ENCODE data around the gene PKIB.
"Not testable (repeated sequence)": the region's sequence is repeated elsewhere in the genome, so short reads cannot be mapped to it uniquely, and the experiment has no call there.

The PKIB gene

GRCh38 chr6:122609881-122610689 lies at the start of gene PKIB:
PKIB (plus strand) TSS chr6:122610405; CDS start chr6:122717795, 107,390 bp downstream.
- peak in 11 of 14 donors; percentile 12 to 85 (median 34) for DNase-seq

GRCh38 chr6:122563364-122564052 lies 46.7 kb upstream of the PKIB start:
- DNase-seq, result no peak

GRCh38 chr6:122564230-122564629 lies 46.0 kb upstream of the PKIB start:
- no peak for DNase-seq

- no peak for DNase-seq
These were observed 44.5 kb upstream of the PKIB start for GRCh38 chr6:122565708-122566107.

- no peak for DNase-seq
These were observed 43.2 kb upstream of the PKIB start for GRCh38 chr6:122567034-122567433.

GRCh38 chr6:122568350-122568749 lies 41.9 kb upstream of the PKIB start:
- no peak for DNase-seq

- DNase-seq, result no peak
These were observed 41.4 kb upstream of the PKIB start for GRCh38 chr6:122568797-122569221.

- DNase-seq, result no peak
These were observed 40.9 kb upstream of the PKIB start for GRCh38 chr6:122569230-122569771.

GRCh38 chr6:122571888-122572287 lies 38.3 kb upstream of the PKIB start:
- DNase-seq, result no peak

- DNase-seq, result no peak
These were observed 33.3 kb upstream of the PKIB start for GRCh38 chr6:122576888-122577287.

GRCh38 chr6:122578961-122579360 lies 31.2 kb upstream of the PKIB start:
- DNase-seq, result no peak

GRCh38 chr6:122580737-122581136 lies 29.5 kb upstream of the PKIB start:
- DNase-seq, result no peak

- no peak for DNase-seq
These were observed 21.1 kb upstream of the PKIB start for GRCh38 chr6:122589115-122589514.

- DNase-seq, result not testable (repeated sequence)
These were observed 11.9 kb upstream of the PKIB start for GRCh38 chr6:122598295-122598694.

- peak in 2 of 14 donors; percentile 0 to 3 for DNase-seq
These were observed 5.5 kb upstream of the PKIB start for GRCh38 chr6:122604676-122605075.

- peak in 7 of 14 donors; percentile 6 to 85 (median 21) for DNase-seq
These were observed 668 bp downstream of the PKIB start for GRCh38 chr6:122610690-122611455.

GRCh38 chr6:122612838-122613237 lies 2.6 kb downstream of the PKIB start:
- DNase-seq, result no peak

GRCh38 chr6:122614303-122614702 lies 4.1 kb downstream of the PKIB start:
- DNase-seq, result no peak

- no peak for DNase-seq
These were observed 5.2 kb downstream of the PKIB start for GRCh38 chr6:122615409-122615808.

- DNase-seq, result no peak
These were observed 6.7 kb downstream of the PKIB start for GRCh38 chr6:122616877-122617276.

GRCh38 chr6:122619309-122619708 lies 9.1 kb downstream of the PKIB start:
- DNase-seq, result peak in 1 of 14 donors; percentile 48

- DNase-seq, result peak in 1 of 14 donors; percentile 64
These were observed 10.2 kb downstream of the PKIB start for GRCh38 chr6:122620428-122620827.

- peak in 1 of 14 donors; percentile 83 for DNase-seq
These were observed 10.7 kb downstream of the PKIB start for GRCh38 chr6:122620902-122621301.

Measured in C1 segment of cervical spinal cord (tissue), 14 donors.